ENCODE measurements around the gene SNTN. TPM values are rescaled to one million over a fixed set of nuclear protein-coding genes. Genes with fewer than 3 reads are reported as not detected.
"Not testable (repeated sequence)": the region's sequence is repeated elsewhere in the genome, so short reads cannot be mapped to it uniquely, and the experiment has no call there.

SNTN gene
- total RNA-seq: not detected

DNA sequence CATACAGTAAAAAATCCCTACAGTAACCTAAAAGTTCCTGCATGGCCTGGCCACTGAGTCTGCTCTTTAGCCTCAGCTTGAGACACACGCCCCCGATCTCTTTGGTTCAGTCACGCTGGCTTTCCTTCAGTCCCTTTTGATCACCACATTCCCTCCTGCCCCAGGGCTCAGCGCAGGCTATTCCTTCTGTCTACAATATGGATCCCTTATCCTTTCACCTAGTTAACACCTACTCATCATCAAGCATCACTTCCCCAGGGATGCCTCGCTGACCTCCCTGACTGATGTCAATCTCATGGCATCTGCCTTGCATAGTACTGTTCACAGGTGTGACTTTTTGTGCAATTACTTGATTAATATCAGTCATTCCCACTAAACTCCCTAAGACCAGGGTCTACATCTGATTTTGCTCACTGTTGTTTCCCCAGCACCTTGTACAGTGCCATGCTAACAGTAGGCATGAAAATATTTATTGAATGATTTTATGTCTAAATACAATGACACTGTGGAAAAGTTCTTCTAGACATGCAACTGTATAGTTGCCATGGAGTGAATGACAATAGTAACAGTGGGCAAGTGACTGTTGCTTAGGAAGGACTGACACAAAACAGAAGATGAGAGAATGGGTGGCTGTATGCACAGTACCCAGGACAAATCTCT is at the start of gene SNTN:
TSS of gene SNTN (plus strand) at position 610 of the 660 bp plus-strand sequence. CDS start at position 623, 13 bp downstream.
- DNase-seq (ENCODE audit: low spot score in 2 of 2) (no peak), ATAC-seq (no peak)
- Mint-ChIP-seq H3K9me3 (peaks cover 5 to 12% of the 10 kb centered on the region in 2 donors), H3K27ac (no peak within 1 kb of the TSS), H3K36me3 (no peaks in the 10 kb centered on the region)

DNA sequence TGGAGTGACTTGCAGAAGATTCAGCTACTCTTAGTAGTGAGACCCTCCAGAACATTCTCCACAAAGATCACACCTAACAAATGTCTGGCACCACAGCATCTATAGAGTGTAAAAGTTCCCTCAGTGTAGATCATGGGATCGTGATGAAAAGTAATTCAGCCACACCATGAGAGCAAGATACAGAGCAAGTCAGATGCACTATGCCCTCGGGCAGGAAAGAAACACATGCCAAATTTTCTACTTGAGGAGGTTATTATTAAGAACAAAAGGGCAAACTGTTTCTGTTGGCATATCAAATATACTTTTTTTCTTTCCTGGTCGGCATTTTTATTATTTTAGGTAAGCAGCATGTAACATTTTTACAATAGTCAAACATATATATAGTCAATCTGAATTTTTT is 44.8 kb upstream of the SNTN start:
- H3K27ac Mint-ChIP-seq: no peak overlapping the region

DNA sequence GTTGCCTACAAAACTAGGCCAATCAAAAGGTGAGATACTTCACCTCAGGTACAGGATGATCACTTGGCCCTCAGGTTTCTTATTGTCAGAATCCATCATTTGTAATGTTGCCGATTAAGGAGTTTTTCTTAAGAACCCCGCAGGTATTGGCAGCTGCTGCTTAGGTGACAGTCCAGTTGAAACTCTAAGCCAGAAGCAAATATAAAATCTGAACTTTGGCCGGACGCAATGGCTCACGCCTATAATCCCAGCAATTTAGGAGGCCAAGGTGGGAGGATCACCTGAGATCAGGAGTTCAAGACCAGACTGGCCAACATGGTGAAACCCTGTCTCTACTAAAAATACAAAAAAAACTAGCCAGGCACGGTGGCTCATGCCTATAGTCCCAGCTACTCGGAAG is 43.1 kb upstream of the SNTN start:
- DNase-seq (ENCODE audit: low spot score in 2 of 2): no peak
- Mint-ChIP-seq H3K36me3 (no peaks in the 10 kb centered on the region), H3K27ac (no peak overlapping the region), H3K9me3 (peaks cover 0 to 2% of the 10 kb centered on the region in 2 donors)
- ATAC-seq: no peak

More for the DNA sequence above, 44.8 kb upstream of the SNTN start:
- peaks cover 0 to 2% of the 10 kb centered on the region in 2 donors for H3K9me3 Mint-ChIP-seq
- ATAC-seq: no peak
- no peaks in the 10 kb centered on the region for H3K36me3 Mint-ChIP-seq
- no peak for DNase-seq (ENCODE audit: low spot score in 2 of 2)

DNA sequence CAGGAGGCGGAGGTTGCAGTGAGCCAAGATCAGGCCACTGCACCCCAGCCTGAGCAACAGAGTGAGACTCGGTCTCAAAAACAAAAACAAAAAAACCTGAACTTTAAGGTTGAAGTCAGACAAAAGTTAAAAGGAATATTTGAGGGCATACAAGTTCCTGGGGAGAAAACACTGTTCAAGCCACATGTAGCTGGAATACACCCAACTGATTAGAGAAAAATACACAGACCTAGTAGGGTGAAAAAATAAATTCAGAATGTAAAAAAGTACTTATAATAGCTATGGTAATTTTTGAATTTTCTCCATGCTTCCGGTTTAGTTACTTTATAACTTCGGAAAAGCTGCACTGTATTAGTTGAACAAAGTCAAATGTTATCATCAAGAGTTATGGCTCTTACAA is 42.6 kb upstream of the SNTN start:
- no peak for ATAC-seq
- Mint-ChIP-seq H3K9me3 (peaks cover 0 to 2% of the 10 kb centered on the region in 2 donors), H3K36me3 (no peaks in the 10 kb centered on the region), H3K27ac (no peak overlapping the region)
- no peak for DNase-seq (ENCODE audit: low spot score in 2 of 2)

DNA sequence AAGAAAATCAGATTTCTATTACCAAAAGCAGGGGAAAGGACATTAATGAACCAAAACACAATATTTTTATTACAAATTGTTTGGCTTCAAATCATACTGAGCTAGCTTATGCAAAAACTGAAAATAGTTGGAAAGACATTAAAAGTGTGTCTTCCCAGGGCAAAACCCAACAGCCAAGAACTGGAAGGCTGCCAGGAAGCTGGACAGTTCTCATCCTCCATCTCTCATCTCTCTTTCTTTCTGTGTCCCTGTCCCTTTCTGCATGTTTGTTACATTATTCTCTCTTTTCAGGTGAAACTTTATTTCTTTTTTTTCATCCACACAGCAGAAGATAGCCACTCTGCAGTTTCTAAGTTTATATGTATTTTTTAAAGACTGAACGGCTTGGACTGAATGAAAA is 41.1 kb upstream of the SNTN start:
- Mint-ChIP-seq H3K27ac (no peak overlapping the region), H3K36me3 (no peaks in the 10 kb centered on the region), H3K9me3 (peaks cover 0 to 2% of the 10 kb centered on the region in 2 donors)
- no peak for DNase-seq (ENCODE audit: low spot score in 2 of 2)
- no peak for ATAC-seq

DNA sequence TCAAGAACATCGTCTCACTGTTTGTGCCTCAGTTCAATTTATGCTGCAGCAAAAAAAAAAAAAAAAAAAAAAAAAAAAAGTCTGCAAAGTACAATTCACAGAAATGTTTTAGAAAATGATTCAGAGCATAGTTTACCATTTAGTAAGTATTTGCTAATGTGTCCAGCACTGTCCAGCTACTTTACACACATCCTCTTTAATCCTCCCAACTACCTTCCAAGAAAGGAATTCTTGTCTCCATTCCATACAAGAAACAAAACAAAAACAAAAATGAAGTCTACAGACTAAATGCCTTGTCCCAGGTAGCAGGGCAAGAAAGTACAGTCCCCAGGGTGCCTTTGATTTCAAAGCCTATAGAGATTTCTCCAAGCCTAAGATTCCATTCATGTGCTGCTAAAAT is 38.9 kb upstream of the SNTN start:
- H3K27ac Mint-ChIP-seq: no peak overlapping the region
- no peaks in the 10 kb centered on the region for H3K36me3 Mint-ChIP-seq
- H3K9me3 Mint-ChIP-seq: no peaks in the 10 kb centered on the region
- no peak for ATAC-seq
- no peak for DNase-seq (ENCODE audit: low spot score in 2 of 2)

DNA sequence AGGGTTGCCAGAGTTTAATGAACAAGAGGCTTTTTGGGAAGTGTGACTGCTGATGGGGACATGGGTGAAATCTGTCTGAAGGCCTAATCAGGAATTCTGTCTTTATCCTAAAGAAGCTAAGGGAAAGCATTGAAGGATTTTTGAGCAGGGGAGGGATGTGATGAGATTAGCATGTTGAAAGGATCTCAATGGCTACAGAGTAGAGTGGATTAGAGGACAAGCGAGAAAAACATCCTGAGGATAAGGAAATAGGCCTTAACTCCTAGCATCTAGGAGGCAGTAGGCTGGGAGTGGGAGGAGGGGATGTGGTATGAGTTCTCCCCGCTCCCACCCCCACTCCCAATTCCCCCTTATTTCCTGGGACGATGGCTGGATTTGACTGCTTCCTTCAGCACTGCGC is 35.1 kb upstream of the SNTN start:
- no peak for DNase-seq (ENCODE audit: low spot score in 2 of 2)
- no peak overlapping the region for H3K27ac Mint-ChIP-seq
- peaks cover 0 to 5% of the 10 kb centered on the region in 2 donors for H3K9me3 Mint-ChIP-seq
- H3K36me3 Mint-ChIP-seq: no peaks in the 10 kb centered on the region
- no peak for ATAC-seq

DNA sequence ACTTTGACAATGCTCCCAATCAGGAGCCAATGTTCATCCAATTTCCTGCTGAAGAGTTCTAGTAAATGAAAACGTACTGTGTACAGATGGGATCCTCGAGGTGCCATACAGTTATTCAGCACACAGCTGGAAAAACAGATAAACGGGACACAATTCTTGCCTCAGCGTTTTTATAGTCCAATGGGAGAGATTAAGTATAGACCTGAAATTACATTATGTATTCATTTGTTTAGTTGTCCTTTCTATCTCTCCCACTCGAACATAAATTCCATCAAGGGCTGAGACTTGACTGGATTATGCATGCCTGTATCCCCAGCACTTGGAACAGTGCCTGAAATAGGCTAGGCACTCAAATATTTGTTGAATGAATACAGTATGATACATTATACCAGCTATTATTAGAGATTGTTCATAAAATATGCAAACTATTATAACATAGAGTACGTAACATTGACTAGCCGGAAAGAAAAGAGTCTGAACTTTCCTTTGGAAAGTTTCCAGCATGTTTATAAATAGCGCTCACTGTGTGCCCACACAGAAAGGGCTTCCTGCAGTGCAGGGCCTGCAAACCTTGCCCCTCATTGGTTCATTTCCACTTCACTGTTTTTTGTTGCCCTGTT is 27.4 kb upstream of the SNTN start:
- no peaks in the 10 kb centered on the region for H3K36me3 Mint-ChIP-seq
- no peak overlapping the region for H3K27ac Mint-ChIP-seq
- peaks cover 3 to 5% of the 10 kb centered on the region in 2 donors for H3K9me3 Mint-ChIP-seq
- DNase-seq (ENCODE audit: low spot score in 2 of 2) (no peak), ATAC-seq (no peak)

DNA sequence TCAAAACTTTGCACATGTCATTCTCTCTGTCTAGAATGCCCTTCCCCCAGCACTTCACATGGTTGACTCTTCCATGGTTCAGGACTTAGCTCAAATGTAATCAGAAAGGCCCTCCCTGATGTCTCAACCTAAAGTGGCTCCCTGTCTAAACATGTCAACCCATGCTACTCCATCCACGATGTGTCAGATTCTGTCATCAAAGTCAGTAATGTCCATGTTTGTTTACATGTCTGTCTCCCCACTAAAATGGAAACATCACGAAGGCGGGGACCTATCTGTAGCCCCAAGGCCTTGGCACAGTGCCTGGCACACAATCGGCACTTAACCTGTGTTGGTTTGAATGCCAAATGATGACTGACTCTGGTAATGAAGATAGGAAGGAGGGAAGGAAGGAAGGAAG is 20.8 kb upstream of the SNTN start:
- Mint-ChIP-seq H3K9me3 (peaks cover 5 to 8% of the 10 kb centered on the region in 2 donors), H3K27ac (no peak overlapping the region), H3K36me3 (no peaks in the 10 kb centered on the region)
- DNase-seq (ENCODE audit: low spot score in 2 of 2): no peak
- no peak for ATAC-seq

DNA sequence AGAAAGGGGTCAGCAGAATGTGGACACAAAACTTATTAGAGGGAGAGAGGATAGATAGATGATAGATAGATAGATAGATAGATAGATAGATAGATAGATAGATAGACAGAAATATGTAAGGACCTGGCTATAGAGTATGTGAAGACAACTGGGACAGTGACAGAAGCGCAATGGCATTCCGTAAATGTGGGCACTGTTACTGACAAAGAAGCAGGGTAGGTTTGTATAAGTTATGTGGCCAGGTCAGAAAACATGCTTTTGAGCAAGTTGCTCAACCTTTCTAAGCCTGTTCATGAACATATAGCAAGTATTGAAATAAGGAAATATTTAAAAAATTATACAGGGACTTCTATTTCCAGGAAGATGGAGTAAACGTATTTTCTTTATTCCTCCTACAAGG is 17.3 kb upstream of the SNTN start:
- H3K36me3 Mint-ChIP-seq: no peaks in the 10 kb centered on the region
- peaks cover 5 to 11% of the 10 kb centered on the region in 2 donors for H3K9me3 Mint-ChIP-seq
- no peak overlapping the region for H3K27ac Mint-ChIP-seq
- DNase-seq (ENCODE audit: low spot score in 2 of 2): no peak
- ATAC-seq: no peak

DNA sequence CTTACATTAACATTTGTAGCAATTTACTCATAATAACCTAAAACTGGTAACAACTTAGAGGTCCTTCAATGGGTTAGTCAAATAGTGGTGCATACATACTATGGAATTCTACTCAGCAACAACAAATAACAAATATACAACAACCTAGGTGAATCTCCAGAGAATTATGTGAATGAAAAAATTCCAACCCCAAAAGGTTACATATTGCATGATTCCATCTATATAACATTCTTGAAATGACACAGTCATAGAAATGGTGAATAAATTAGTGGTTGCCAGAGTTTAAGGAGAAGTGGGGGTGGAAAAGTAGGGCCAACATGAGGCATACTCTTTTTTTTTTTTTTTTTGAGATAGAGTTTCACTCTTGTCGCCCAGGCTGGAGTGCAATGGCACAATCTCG is 12.7 kb upstream of the SNTN start:
- no peak overlapping the region for H3K27ac Mint-ChIP-seq
- ATAC-seq (no peak), DNase-seq (ENCODE audit: low spot score in 2 of 2) (no peak)
- peaks cover 15 to 19% of the 10 kb centered on the region in 2 donors for H3K9me3 Mint-ChIP-seq
- peaks cover 0 to 5% of the 10 kb centered on the region in 2 donors for H3K36me3 Mint-ChIP-seq

DNA sequence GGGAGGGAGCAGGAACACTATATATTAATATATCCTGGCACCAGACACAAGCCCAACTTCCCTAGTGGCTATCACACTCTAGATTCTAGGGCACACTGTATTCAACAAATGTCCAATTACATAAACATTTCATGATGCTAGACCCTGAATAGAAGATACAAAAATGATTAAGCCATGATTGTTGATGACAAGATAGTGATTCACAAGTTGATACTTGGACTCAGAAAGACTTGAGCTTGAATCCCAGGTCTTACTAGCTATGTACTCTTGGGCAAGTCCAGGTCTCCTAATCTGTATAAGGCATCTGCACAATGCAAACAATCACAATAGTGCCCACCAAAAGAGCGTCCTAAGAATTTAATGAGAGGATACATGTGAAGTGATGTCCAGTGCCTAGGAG is 10.0 kb upstream of the SNTN start:
- Mint-ChIP-seq H3K27ac (no peak overlapping the region), H3K36me3 (peaks cover 0 to 14% of the 10 kb centered on the region in 2 donors), H3K9me3 (peaks cover 15 to 20% of the 10 kb centered on the region in 2 donors)
- ATAC-seq (no peak), DNase-seq (ENCODE audit: low spot score in 2 of 2) (no peak)

DNA sequence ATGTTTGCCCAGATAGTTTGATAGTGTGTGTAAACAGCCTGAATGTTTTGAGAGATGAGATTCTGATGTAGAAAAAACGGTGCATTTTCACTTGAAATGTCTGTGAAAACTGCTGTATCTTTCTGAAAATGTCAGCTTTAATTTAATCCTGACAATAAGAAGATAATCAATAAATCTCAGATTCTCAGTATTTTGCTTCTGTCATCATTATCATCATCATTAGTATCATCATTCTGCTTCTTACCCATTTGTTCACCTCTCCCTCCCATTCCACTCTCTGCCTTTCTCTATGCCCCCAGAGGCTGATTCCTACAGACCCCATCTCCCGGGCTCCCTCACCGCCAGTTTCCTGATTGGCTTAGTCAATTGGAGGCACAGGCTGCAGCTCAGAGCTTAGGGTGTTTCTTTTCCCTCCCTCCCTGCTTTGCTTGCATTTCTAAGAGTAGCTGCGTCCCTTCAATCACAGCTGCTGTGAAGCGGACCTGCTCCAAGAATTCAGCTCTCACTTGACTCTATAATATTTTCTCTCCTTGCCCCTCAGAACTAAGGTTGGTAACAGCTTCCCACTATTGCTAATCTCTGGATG is 8.2 kb upstream of the SNTN start:
- DNase-seq (ENCODE audit: low spot score in 2 of 2): no peak
- peaks cover 16 to 20% of the 10 kb centered on the region in 2 donors for H3K9me3 Mint-ChIP-seq

DNA sequence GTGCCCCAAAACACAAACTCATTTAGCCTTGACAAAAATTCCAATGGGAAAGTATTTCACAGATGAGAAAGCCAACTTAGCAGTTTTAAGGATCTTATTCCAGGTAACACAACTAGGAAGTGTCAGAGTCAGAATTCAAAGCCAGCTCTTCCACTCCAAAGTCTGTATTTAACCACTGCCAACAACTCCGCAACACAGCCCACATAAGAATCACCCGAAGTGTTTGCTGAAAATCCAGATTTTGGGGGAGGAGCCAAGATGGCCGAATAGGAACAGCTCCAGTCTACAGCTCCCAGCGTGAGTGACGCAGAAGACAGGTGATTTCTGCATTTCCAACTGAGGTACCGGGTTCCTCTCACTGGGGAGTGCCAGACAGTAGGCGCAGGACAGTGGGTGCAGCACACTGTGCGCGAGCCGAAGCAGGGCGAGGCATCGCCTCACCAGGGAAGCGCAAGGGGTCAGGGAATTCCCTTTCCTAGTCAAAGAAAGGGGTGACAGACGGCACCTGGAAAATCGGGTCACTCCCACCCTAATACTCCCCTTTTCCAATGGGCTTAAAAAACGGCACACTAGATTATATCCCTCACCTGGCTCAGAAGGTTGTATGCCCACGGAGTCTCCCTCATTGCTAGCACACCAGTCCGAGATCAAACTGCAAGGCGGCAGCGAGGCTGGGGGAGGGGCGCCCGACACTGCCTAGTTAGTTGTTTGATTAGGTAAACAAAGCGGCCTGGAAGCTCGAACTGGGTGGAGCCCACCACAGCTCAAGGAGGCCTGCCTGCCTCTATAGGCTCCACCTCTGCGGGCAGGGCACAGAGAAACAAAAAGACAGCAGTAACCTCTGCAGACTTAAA is 7.3 kb upstream of the SNTN start:
- peaks cover 0 to 14% of the 10 kb centered on the region in 2 donors for H3K36me3 Mint-ChIP-seq
- not testable (repeated sequence) for H3K27ac Mint-ChIP-seq; DNase-seq (ENCODE audit: low spot score in 2 of 2); ATAC-seq
- H3K9me3 Mint-ChIP-seq: peaks cover 16 to 20% of the 10 kb centered on the region in 2 donors

More for the DNA sequence above, 8.2 kb upstream of the SNTN start:
- H3K27ac Mint-ChIP-seq: no peak overlapping the region
- no peak for ATAC-seq
- H3K36me3 Mint-ChIP-seq: peaks cover 0 to 14% of the 10 kb centered on the region in 2 donors

DNA sequence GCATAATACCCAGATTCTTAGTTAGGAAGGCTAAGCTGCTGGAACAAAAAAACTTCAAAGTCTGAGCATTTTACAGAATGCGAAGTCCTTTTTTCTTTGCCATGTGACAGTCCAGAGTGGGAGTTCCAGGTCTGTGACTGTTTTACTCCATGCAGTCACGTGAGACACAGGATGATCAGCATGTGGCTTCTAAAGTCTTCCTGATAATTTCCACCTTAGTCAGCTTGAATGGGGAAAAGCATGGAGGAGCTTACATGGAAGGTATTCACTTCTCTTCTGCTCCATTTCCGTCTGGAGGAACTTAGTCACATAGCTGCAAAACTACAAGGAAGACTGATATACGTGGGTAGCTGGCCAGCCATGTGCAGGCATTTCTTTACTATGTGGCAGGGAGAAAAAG is 1.7 kb downstream of the SNTN start:
- Mint-ChIP-seq H3K9me3 (peaks cover 0 to 11% of the 10 kb centered on the region in 2 donors), H3K36me3 (no peaks in the 10 kb centered on the region), H3K27ac (no peak overlapping the region)
- no peak for DNase-seq (ENCODE audit: low spot score in 2 of 2)
- ATAC-seq: no peak

DNA sequence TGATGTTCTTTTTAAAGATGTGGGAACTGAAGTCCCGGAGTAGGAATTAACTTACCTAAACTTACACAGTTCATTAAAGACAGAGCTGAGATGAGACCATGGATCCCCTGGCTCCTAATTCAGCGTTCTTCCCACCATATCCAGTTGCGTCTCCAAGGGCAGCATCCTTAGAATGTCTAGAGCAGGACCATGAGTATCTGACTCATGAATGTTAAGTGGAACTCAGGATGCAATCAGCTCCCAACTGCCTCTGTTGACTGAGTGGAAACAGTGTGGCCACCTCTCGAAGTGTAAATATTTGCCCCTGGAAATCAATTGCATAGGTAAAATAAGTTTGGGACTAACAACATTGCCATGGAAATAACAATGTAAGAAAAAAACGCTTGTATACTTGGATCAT is 2.5 kb downstream of the SNTN start:
- DNase-seq (ENCODE audit: low spot score in 2 of 2) (no peak), ATAC-seq (no peak)
- peaks cover 0 to 11% of the 10 kb centered on the region in 2 donors for H3K9me3 Mint-ChIP-seq
- H3K36me3 Mint-ChIP-seq: no peaks in the 10 kb centered on the region
- no peak overlapping the region for H3K27ac Mint-ChIP-seq

DNA sequence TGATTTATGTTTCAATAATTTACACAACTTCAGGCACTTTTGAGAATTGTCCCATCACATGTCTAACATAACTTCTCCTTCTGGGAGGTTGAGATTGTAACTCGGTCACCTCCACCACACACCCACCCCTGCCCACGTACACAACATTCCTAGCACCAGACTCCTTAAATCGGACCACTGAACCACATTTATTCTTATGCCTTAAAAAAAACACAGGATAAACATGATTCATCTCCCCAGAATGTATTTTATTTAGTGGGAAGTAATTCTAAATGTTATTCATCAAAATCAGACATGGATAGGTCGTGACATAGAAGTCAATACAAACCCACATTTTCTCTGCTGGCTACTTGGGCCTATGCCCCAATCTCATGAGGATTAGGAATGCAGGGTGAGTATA is 3.0 kb downstream of the SNTN start:
- Mint-ChIP-seq H3K36me3 (no peaks in the 10 kb centered on the region), H3K9me3 (peaks cover 0 to 11% of the 10 kb centered on the region in 2 donors), H3K27ac (no peak overlapping the region)
- no peak for DNase-seq (ENCODE audit: low spot score in 2 of 2)
- no peak for ATAC-seq

Data from activated naive CD4-positive, alpha-beta T cell treated with anti-CD3 and anti-CD28 coated beads, Interleukin-2, amount 50 U/mL, for 72 hours (primary cell).